Colonic mucosa (tissue), 4 donors: ENCODE results near the gene PSMD12. TPM values are rescaled to one million over a fixed set of nuclear protein-coding genes. Genes with fewer than 3 reads are reported as not detected.
A peak's percentile ranks its signal among the peaks of the same experiment; 100 is the strongest.
"Not testable (repeated sequence)": the region's sequence is repeated elsewhere in the genome, so short reads cannot be mapped to it uniquely, and the experiment has no call there.

Experiments used
- DNase-seq: peaks from one replicate; pipeline ENCODE4 v3.0.0-alpha.2; 2020
- H3K27ac ChIP-seq: fragments of 200-600 bp; one replicate; pipeline ENCODE4 v1.8.0; 2021
- H3K27me3 ChIP-seq: fragments of 200-600 bp; one replicate; pipeline ENCODE4 v1.8.0; 2021
- H3K36me3 ChIP-seq: fragments of 200-600 bp; one replicate; pipeline ENCODE4 v1.8.0; 2021
- H3K4me1 ChIP-seq: fragments of 200-600 bp; one replicate; pipeline ENCODE4 v1.8.0; 2021; ENCODE audit warnings: mild to moderate bottlenecking
- H3K4me3 ChIP-seq: fragments of 200-600 bp; one replicate; pipeline ENCODE4 v1.8.0; 2021
- H3K9ac ChIP-seq, 2 donors: one replicate each; pipeline ENCODE4 v1.7.0; 2013; ENCODE audit warnings: control low read depth in 2 of 2, low read depth in 2 of 2, low read length in 2 of 2
- H3K9me3 ChIP-seq: fragments of 200-600 bp; one replicate; pipeline ENCODE4 v1.8.0; 2021
- CTCF ChIP-seq: fragments of 200-600 bp; IDR thresholded peaks from one replicate; pipeline ENCODE4 v1.8.0; 2022; ENCODE audit warnings: antibody characterized with exemption, mild to moderate bottlenecking
- intact Hi-C: fragments of 100-400 bp; cut with DNase I; formaldehyde crosslinking; loops from one replicate; pipeline ENCODE4 v1.14.1; 2022
- total RNA-seq, 2 donors: library from RNA; stranded (reverse); fragmentation: NEBNext Ultra II Directional in 1 of 2; extraction: Animal tissue kit (Norgen Biotek cat#: 25700) in 1 of 2; gene quantifications; one replicate each; pipeline ENCODE4 v1.2.1, GENCODE V29; 2021
- donor health status: healthy.
- donor health status: DM: no; HTN: no; CAD: no.
- donor health status: DM: no; HTN: no; CAD: no.

Gene PSMD12
- total RNA-seq, 2 donors from 2014 or later = 39.4 to 51.1 TPM

GRCh38 chr17:67412941-67413340, 46.6 kb upstream of the PSMD12 start:
- no peak for DNase-seq
- no peak for TF ChIP-seq CTCF
- H3K4me3 ChIP-seq = no peak overlapping the region
- H3K4me1 ChIP-seq = no peaks in the 10 kb centered on the region
- peak overlapping the region; percentile 15 for H3K27ac ChIP-seq
- no peaks in the 10 kb centered on the region for H3K27me3 ChIP-seq
- intact Hi-C loops = no loop called here
- H3K9me3 ChIP-seq = no peaks in the 10 kb centered on the region
- H3K9ac ChIP-seq = no peak overlapping the region
- no peaks in the 10 kb centered on the region for H3K36me3 ChIP-seq

GRCh38 chr17:67412032-67412431, 45.7 kb upstream of the PSMD12 start:
- TF ChIP-seq CTCF = no peak
- Histone ChIP-seq H3K36me3 (no peaks in the 10 kb centered on the region), H3K9ac (no peak overlapping the region)

DNA sequence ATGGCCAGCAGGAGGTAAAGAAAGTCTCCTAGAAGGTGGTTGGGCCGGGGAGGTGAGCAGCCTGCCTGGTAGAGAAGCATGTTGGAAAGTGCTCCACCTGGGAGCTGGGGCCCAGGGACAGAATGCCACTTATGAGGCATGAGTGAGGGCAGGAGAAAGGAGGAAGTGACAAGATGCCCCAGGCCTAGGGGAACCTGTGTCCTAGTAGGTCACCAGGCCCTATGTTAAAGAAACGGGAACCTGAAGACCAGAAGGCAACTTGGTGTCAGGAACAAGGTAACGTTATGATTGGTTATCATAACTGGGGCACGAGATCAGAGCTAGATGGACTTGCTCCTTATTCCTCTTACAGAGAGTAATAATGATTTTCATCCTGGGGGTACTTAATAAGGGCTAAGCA, 45.0 kb upstream of the PSMD12 start:
- intact Hi-C loops = no loop called here
- TF ChIP-seq CTCF = no peak
- H3K9ac ChIP-seq = no peak overlapping the region
- H3K27ac ChIP-seq = no peak overlapping the region
- no peak overlapping the region for H3K4me3 ChIP-seq
- no peaks in the 10 kb centered on the region for H3K36me3 ChIP-seq
- no peak for DNase-seq
- no peaks in the 10 kb centered on the region for H3K4me1 ChIP-seq
- no peaks in the 10 kb centered on the region for H3K9me3 ChIP-seq
- H3K27me3 ChIP-seq = no peaks in the 10 kb centered on the region

More at GRCh38 chr17:67412032-67412431, 45.7 kb upstream of the PSMD12 start:
- Histone ChIP-seq H3K9me3 (no peaks in the 10 kb centered on the region), H3K27me3 (no peaks in the 10 kb centered on the region), H3K4me3 (no peak overlapping the region), H3K4me1 (no peaks in the 10 kb centered on the region), H3K27ac (peak overlapping the region; percentile 15)
- DNase-seq = no peak
- intact Hi-C loops = no loop called here

DNA sequence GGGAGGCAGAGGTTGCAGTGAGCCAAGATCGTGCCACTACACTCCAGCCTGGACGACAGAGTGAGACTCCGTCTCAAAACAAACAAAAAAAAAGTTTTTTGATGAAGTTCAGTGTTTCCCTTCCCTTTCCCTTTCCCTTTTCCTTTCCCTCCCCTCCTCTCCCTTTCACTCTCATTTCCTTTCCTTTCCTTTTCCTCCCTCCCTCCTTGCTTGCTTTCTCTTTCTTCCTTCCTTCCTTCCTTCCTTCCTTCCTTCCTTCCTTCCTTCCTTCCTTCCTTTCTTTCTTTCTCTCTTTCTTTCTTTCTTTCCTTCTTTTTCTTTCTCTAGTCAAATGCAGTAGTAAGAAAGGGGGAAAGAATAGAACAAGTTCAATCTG, 42.1 kb upstream of the PSMD12 start:
- DNase-seq, H3K4me3 ChIP-seq, H3K9me3 ChIP-seq, intact Hi-C loops, H3K4me1 ChIP-seq, H3K36me3 ChIP-seq, H3K27ac ChIP-seq, H3K27me3 ChIP-seq, H3K9ac ChIP-seq: not testable (repeated sequence)

DNA sequence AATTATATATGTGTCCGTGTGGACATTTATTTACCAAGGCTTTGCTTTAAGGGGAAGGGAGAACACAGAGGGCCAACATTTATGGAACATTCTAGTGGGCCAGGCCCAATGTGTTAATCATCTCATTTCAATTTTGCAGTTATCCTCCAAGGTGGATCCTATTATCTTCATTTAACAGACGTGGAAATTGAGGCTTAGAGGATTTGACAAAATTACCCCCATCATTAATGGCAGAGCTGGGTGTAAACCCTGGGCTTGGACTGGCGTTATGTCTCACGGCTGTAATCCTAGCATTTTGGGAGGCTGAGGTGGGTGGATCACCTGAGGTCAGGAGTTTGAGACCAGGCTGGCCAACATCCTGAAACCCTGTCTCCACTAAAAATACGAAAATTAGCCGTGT, 37.1 kb upstream of the PSMD12 start:
- intact Hi-C loops = no loop called here
- Histone ChIP-seq H3K27me3 (no peaks in the 10 kb centered on the region), H3K9ac (no peak overlapping the region), H3K4me3 (no peak overlapping the region), H3K9me3 (no peaks in the 10 kb centered on the region), H3K36me3 (no peaks in the 10 kb centered on the region), H3K4me1 (peaks cover 8% of the 10 kb centered on the region), H3K27ac (no peak overlapping the region)
- DNase-seq = no peak
- no peak for TF ChIP-seq CTCF

DNA sequence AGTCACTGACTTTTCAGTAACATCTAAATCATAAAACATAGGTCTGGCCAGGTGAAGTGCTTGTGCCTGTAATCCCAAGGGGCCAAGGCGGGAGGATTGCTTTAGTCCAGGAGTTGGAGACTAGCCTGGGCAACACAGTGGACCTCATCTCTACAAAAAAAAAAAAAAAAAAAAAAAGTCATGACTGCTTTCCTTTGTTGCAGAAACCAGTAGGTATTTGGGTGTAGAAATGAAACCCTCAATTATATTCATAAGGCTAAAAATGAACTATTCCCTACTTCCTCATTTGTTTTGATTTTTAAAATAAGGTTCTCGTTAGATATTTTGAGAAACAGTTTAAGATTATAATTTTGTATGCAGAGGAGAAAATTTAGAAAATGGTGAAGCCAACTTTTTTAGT, 36.7 kb upstream of the PSMD12 start:
- intact Hi-C loops = no loop called here
- H3K27me3 ChIP-seq = no peaks in the 10 kb centered on the region
- no peaks in the 10 kb centered on the region for H3K9me3 ChIP-seq
- peaks cover 8% of the 10 kb centered on the region for H3K4me1 ChIP-seq
- H3K9ac ChIP-seq = no peak overlapping the region
- H3K27ac ChIP-seq = no peak overlapping the region
- DNase-seq = no peak
- H3K36me3 ChIP-seq = no peaks in the 10 kb centered on the region
- TF ChIP-seq CTCF = no peak
- no peak overlapping the region for H3K4me3 ChIP-seq
